ENCODE measurements around the gene CENPA. TPM values are rescaled to one million over a fixed set of nuclear protein-coding genes. Genes with fewer than 3 reads are reported as not detected.
A peak's percentile ranks its signal among the peaks of the same experiment; 100 is the strongest.

The CENPA gene
- total and polyA plus RNA-seq, 2 of the 13 experiments (the other 11 are each of a cell fraction or from before 2014, with no cell fraction given), result 28.5 to 38.5 TPM

DNA sequence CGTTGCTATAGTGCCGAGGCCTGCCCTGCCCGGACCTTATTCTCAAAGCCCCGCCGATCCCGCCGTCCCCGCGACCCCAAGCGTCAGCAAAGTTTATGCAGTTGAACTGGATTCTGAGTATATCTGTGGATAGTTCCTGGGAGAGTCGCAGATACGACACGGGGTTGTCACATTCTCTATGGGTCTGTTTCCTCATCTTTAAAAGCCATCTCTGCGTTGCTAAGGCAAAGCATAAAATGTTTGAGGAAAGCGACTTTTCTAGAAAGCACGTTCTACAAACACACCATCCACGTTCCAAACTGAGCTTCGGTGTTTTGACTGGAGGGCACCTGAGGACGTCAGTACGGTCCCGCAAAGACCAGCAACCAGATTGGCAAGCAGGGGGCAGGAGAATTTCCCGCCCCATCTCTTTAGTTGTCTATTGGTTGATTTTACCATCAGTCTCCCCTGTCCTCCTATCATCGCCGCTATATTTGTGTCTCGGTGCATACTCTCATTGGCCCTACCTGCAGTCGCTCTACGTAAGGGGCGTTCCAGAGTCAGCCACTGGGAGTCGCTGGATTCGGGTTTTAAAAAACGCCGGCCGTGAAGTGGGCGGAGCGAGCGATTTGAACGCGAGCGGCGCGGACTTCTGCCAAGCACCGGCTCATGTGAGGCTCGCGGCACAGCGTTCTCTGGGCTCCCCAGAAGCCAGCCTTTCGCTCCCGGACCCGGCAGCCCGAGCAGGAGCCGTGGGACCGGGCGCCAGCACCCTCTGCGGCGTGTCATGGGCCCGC, at the start of gene CENPA (continued):
- TF ChIP-seq, protein P1, sequence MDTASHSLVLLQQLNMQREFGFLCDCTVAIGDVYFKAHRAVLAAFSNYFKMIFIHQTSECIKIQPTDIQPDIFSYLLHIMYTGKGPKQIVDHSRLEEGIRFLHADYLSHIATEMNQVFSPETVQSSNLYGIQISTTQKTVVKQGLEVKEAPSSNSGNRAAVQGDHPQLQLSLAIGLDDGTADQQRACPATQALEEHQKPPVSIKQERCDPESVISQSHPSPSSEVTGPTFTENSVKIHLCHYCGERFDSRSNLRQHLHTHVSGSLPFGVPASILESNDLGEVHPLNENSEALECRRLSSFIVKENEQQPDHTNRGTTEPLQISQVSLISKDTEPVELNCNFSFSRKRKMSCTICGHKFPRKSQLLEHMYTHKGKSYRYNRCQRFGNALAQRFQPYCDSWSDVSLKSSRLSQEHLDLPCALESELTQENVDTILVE (CRISPR knock-in tag; IDR thresholded peaks at IDR 0.05), result peak; percentile 80; the same call in 1 of the 2 replicates
- TF ChIP-seq SCMH1 (CRISPR knock-in tag; IDR thresholded peaks at IDR 0.05; ENCODE audit: borderline replicate concordance) (no peak), NCOR1 (IDR thresholded peaks at IDR 0.05; ENCODE audit: borderline replicate concordance, low read length) (peak; percentile 49; the same call in 1 of the 2 replicates), EED (CRISPR knock-in tag; IDR thresholded peaks at IDR 0.05) (peak; percentile 75), ERF (CRISPR knock-in tag; IDR thresholded peaks at IDR 0.05) (peak; percentile 100), ZFP82 (CRISPR knock-in tag; IDR thresholded peaks at IDR 0.05; ENCODE audit: borderline replicate concordance) (no peak), ASH2L (IDR thresholded peaks at IDR 0.05; ENCODE audit: insufficient read length, low read depth, low read length) (peak; percentile 64), MXI1 (IDR thresholded peaks at IDR 0.05; ENCODE audit: borderline replicate concordance, low read depth, low read length) (peak; percentile 97), FOXA1 (IDR thresholded peaks at IDR 0.05) (no peak), FOXA1 (CRISPR knock-in tag; IDR thresholded peaks at IDR 0.05) (peak; percentile 78), PHF21A (CRISPR knock-in tag; IDR thresholded peaks at IDR 0.05) (peak; percentile 87), RBM39 (IDR thresholded peaks at IDR 0.05; ENCODE audit: low read depth, low read length, poor library complexity, severe bottlenecking) (no peak), ZNF572 (CRISPR knock-in tag; IDR thresholded peaks at IDR 0.05) (no peak; the same call in 1 of the 2 replicates), ZSCAN31 (CRISPR knock-in tag; IDR thresholded peaks at IDR 0.05; ENCODE audit: low read depth) (peak; percentile 95), ZNF724P (CRISPR knock-in tag; IDR thresholded peaks at IDR 0.05; ENCODE audit: borderline replicate concordance) (peak; percentile 96), MIXL1 (CRISPR knock-in tag; IDR thresholded peaks at IDR 0.05) (peak; percentile 84), ZNF496 (CRISPR knock-in tag; IDR thresholded peaks at IDR 0.05; ENCODE audit: insufficient replicate concordance) (no peak), ZNF577 (CRISPR knock-in tag; IDR thresholded peaks at IDR 0.05; ENCODE audit: borderline replicate concordance, low read depth) (no peak)
- TF ChIP-seq, protein P2, sequence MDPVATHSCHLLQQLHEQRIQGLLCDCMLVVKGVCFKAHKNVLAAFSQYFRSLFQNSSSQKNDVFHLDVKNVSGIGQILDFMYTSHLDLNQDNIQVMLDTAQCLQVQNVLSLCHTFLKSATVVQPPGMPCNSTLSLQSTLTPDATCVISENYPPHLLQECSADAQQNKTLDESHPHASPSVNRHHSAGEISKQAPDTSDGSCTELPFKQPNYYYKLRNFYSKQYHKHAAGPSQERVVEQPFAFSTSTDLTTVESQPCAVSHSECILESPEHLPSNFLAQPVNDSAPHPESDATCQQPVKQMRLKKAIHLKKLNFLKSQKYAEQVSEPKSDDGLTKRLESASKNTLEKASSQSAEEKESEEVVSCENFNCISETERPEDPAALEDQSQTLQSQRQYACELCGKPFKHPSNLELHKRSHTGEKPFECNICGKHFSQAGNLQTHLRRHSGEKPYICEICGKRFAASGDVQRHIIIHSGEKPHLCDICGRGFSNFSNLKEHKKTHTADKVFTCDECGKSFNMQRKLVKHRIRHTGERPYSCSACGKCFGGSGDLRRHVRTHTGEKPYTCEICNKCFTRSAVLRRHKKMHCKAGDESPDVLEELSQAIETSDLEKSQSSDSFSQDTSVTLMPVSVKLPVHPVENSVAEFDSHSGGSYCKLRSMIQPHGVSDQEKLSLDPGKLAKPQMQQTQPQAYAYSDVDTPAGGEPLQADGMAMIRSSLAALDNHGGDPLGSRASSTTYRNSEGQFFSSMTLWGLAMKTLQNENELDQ (CRISPR knock-in tag; IDR thresholded peaks at IDR 0.05; ENCODE audit: borderline replicate concordance), result peak; percentile 86; the same call in 1 of the 2 replicates
- TF ChIP-seq, protein P3, sequence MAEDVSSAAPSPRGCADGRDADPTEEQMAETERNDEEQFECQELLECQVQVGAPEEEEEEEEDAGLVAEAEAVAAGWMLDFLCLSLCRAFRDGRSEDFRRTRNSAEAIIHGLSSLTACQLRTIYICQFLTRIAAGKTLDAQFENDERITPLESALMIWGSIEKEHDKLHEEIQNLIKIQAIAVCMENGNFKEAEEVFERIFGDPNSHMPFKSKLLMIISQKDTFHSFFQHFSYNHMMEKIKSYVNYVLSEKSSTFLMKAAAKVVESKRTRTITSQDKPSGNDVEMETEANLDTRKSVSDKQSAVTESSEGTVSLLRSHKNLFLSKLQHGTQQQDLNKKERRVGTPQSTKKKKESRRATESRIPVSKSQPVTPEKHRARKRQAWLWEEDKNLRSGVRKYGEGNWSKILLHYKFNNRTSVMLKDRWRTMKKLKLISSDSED (CRISPR knock-in tag; IDR thresholded peaks at IDR 0.05), result peak; percentile 97; the same call in 1 of the 2 replicates
- TF ChIP-seq, protein P4, sequence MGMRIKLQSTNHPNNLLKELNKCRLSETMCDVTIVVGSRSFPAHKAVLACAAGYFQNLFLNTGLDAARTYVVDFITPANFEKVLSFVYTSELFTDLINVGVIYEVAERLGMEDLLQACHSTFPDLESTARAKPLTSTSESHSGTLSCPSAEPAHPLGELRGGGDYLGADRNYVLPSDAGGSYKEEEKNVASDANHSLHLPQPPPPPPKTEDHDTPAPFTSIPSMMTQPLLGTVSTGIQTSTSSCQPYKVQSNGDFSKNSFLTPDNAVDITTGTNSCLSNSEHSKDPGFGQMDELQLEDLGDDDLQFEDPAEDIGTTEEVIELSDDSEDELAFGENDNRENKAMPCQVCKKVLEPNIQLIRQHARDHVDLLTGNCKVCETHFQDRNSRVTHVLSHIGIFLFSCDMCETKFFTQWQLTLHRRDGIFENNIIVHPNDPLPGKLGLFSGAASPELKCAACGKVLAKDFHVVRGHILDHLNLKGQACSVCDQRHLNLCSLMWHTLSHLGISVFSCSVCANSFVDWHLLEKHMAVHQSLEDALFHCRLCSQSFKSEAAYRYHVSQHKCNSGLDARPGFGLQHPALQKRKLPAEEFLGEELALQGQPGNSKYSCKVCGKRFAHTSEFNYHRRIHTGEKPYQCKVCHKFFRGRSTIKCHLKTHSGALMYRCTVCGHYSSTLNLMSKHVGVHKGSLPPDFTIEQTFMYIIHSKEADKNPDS (CRISPR knock-in tag; IDR thresholded peaks at IDR 0.05), result no peak; the same call in 1 of the 2 replicates

Measured in HepG2 (cell line).